Measurements from ENCODE around the gene TRIM63. TPM values are rescaled to one million over a fixed set of nuclear protein-coding genes. Genes with fewer than 3 reads are reported as not detected.
A peak's percentile ranks its signal among the peaks of the same experiment; 100 is the strongest.

The TRIM63 gene
- total and polyA plus RNA-seq, 9 of the 15 experiments (the other 6 are each of a cell fraction or from before 2014, with no cell fraction given), result 0.08 to 0.57 (median 0.36) TPM

DNA sequence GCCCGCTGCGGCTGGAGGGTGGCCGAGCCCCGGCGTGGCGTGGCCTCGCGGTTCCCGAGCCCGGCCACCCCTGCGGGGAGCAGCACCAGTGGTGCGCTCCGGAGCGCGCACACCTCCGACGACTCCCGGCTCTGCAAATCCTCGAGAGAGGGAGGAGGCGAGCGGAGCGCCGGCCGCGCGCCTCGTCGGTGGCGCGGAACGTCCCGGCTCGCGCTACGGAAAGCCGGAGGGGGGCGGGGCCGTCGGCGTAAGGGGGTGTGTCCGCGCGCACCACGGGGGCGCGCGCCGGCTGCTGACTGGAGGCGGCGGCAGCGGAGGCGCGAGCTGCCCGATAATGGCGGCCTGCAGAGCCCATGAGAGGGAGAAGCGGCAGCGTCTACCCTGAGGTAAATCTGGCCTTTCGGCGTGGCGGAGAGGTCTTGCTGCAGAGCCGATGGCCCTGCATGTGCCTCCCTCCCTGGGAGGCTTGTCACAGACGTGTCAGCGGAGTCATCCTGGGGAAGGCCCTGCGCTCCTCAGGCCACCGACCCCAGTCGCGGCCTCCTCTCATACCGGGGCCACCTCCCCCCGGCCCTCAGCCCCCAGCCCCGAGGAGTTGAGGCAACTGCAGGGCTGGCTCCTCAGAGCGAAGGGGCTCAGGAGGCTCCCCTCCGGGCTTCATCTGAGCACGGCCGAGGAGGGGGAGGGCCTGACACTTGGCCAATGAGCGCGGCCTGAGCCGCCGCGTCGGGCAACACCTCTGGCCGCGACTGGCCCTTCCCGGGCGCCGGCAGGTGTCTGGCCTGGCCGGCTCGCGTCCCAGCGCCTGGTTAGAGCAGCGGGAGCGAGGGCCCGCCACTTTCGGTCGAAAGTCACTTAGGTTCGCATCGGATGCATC, 44.3 kb upstream of the TRIM63 start, which contains the start of gene PDIK1L (continued):
- TF ChIP-seq, protein P1, sequence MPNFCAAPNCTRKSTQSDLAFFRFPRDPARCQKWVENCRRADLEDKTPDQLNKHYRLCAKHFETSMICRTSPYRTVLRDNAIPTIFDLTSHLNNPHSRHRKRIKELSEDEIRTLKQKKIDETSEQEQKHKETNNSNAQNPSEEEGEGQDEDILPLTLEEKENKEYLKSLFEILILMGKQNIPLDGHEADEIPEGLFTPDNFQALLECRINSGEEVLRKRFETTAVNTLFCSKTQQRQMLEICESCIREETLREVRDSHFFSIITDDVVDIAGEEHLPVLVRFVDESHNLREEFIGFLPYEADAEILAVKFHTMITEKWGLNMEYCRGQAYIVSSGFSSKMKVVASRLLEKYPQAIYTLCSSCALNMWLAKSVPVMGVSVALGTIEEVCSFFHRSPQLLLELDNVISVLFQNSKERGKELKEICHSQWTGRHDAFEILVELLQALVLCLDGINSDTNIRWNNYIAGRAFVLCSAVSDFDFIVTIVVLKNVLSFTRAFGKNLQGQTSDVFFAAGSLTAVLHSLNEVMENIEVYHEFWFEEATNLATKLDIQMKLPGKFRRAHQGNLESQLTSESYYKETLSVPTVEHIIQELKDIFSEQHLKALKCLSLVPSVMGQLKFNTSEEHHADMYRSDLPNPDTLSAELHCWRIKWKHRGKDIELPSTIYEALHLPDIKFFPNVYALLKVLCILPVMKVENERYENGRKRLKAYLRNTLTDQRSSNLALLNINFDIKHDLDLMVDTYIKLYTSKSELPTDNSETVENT (CRISPR knock-in tag; IDR thresholded peaks at IDR 0.05), result peak; percentile 56; the same call in 1 of the 2 replicates
- TF ChIP-seq MECOM (CRISPR knock-in tag; IDR thresholded peaks at IDR 0.05) (no peak), GTF2A2 (tag; IDR thresholded peaks at IDR 0.05) (no peak), ZNF551 (CRISPR knock-in tag; IDR thresholded peaks at IDR 0.05) (no peak), ZNF766 (CRISPR knock-in tag; conservative IDR thresholded peaks at IDR 0.05) (peak; percentile 84; the same call in 1 of the 2 replicates), PHF8 (IDR thresholded peaks at IDR 0.05; ENCODE audit: borderline replicate concordance, low read length) (peak; percentile 72), GTF2E2 (tag; IDR thresholded peaks at IDR 0.05) (no peak; the same call in 1 of the 2 replicates), EZH2 (IDR thresholded peaks at IDR 0.05; ENCODE audit: borderline replicate concordance, low read depth, low read length) (no peak)
- TF ChIP-seq, protein P2, sequence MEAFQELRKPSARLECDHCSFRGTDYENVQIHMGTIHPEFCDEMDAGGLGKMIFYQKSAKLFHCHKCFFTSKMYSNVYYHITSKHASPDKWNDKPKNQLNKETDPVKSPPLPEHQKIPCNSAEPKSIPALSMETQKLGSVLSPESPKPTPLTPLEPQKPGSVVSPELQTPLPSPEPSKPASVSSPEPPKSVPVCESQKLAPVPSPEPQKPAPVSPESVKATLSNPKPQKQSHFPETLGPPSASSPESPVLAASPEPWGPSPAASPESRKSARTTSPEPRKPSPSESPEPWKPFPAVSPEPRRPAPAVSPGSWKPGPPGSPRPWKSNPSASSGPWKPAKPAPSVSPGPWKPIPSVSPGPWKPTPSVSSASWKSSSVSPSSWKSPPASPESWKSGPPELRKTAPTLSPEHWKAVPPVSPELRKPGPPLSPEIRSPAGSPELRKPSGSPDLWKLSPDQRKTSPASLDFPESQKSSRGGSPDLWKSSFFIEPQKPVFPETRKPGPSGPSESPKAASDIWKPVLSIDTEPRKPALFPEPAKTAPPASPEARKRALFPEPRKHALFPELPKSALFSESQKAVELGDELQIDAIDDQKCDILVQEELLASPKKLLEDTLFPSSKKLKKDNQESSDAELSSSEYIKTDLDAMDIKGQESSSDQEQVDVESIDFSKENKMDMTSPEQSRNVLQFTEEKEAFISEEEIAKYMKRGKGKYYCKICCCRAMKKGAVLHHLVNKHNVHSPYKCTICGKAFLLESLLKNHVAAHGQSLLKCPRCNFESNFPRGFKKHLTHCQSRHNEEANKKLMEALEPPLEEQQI (IDR thresholded peaks at IDR 0.05), result no peak
- TF ChIP-seq, protein P3, sequence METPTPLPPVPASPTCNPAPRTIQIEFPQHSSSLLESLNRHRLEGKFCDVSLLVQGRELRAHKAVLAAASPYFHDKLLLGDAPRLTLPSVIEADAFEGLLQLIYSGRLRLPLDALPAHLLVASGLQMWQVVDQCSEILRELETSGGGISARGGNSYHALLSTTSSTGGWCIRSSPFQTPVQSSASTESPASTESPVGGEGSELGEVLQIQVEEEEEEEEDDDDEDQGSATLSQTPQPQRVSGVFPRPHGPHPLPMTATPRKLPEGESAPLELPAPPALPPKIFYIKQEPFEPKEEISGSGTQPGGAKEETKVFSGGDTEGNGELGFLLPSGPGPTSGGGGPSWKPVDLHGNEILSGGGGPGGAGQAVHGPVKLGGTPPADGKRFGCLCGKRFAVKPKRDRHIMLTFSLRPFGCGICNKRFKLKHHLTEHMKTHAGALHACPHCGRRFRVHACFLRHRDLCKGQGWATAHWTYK (CRISPR knock-in tag; IDR thresholded peaks at IDR 0.05), result no peak; the same call in 1 of the 2 replicates
- TF ChIP-seq, protein P4, sequence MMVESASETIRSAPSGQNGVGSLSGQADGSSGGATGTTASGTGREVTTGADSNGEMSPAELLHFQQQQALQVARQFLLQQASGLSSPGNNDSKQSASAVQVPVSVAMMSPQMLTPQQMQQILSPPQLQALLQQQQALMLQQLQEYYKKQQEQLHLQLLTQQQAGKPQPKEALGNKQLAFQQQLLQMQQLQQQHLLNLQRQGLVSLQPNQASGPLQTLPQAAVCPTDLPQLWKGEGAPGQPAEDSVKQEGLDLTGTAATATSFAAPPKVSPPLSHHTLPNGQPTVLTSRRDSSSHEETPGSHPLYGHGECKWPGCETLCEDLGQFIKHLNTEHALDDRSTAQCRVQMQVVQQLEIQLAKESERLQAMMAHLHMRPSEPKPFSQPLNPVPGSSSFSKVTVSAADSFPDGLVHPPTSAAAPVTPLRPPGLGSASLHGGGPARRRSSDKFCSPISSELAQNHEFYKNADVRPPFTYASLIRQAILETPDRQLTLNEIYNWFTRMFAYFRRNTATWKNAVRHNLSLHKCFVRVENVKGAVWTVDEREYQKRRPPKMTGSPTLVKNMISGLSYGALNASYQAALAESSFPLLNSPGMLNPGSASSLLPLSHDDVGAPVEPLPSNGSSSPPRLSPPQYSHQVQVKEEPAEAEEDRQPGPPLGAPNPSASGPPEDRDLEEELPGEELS (CRISPR knock-in tag; IDR thresholded peaks at IDR 0.05; ENCODE audit: borderline replicate concordance), result peak; percentile 69; the same call in 1 of the 2 replicates
